NOMO-1 treated with dmso at 0.1 percent for 144 hours (cell line): Measurements from ENCODE around the gene TMIGD2.
"Not testable (repeated sequence)": the region's sequence is repeated elsewhere in the genome, so short reads cannot be mapped to it uniquely, and the experiment has no call there.

ENCODE experiments used
- DNase-seq: peaks from one replicate; lab custom pipeline; 2025; ENCODE audit not compliant: unreplicated experiment; lab: John Stamatoyannopoulos, UW

Gene TMIGD2

DNA sequence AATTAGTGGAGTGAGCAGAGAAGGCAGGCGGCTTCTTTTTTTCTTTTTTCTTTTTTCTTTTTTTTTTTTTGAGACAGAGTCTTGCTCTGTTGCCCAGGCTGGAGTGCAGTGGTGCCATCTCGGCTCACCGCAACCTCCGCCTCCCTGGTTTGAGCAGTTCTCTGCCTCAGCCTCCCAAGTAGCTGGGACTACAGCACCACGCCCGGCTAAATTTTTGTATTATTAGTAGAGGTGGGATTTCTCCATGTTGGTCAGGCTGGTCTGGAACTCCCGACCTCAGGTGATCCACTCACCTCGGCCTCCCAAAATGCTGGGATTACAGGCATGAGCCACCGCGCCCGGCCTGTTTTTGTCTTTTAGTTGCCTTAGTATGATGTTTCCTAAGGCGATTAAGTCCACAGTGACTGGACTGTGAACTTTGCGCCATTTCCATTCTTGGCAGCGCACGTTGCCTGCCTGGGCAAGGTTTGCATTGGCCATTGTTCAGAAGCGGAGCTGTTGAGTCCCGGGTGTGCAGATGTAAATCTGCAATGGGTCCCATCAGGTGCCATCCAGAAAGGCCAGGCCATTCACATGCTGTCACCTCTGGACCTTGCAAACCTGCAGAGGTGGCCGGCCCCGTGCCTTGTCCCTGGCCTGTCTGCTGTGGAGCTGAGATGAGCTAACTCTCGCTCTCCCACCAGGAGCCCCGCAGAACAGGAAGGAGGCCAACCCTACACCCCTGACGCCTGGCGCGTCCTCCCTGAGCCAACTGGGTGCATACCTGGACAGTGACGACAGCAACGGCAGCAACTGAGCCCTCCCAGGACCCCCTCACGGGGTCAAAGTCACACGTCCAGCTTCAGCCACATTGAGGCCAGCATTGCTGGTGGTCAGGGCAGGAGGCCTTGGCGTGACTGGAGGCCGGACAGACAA is 34.0 kb downstream of the TMIGD2 start:
- no peak for DNase-seq

DNA sequence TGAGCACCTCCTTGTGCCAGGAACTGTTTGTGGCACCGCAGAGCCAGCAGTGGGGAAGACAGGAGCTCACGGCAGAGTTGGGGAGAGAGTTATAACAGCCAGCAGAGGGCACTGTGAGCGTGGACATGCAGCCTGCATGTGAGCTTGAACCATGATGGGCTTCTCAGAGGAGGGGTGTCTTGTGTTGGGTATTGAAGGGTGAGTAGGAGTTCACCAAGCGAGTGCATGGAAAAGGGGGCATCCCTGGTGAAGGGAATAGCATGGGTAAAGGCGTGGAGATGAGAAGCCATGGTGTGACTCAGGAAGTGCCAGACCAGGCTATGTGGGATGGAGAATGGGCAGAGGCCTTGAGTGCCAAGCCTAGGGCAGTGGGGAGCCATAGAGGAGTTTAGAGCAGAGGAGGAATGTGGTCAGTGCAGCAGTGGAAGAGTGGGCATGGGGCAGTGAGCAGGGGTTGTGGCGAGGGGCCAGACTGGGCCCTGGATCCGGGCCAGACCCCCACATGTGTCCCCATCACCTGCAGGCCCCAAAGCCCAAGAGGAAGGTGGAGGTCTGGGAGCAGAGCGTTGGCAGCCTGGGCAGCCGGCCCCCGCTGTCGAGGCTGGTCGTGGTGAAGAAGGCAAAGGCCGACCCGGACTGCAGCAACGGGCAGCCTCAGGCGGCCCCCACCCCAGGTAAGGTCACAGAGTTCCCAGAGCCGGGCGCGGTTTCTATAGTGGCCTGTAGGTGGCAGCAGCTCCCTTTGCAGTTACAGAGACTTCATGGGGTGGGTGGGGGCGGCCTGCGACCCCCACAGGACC is 34.9 kb downstream of the TMIGD2 start:
- DNase-seq = peak; percentile 50

DNA sequence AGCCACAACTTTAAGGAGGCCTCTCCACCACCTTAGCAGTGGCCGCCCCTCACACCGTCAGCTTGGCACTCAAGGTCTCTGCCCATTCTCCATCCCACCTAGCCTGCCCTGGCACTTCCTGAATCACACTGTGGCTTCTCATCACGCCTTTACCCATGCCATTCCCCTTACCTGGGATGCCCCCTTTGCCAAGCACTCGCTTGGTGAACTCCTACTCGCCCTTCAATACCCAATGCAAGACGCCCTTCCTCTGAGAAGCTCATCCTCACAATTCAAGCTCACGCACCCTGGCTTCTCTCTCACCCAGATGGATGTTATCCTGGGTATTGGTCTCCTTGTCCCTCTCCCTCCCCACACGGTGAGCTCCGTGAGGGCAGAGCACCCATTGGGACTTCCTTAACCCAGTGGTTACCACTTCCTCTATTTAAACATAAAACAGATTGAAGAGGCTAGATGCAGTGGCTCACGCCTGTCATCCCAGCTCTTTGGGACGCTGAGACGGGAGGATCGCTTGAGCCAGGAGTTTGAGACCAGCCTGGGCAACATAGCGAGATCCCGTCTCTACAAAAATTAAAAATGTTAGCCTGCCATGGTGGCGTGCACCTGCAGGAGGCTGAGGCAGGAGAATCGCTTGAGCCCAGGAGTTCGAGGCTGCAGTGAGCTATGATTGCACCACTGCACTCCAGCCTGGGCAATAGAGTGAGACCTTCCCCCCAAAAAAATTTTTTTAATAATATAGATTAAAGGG is 35.8 kb downstream of the TMIGD2 start:
- DNase-seq = no peak

DNA sequence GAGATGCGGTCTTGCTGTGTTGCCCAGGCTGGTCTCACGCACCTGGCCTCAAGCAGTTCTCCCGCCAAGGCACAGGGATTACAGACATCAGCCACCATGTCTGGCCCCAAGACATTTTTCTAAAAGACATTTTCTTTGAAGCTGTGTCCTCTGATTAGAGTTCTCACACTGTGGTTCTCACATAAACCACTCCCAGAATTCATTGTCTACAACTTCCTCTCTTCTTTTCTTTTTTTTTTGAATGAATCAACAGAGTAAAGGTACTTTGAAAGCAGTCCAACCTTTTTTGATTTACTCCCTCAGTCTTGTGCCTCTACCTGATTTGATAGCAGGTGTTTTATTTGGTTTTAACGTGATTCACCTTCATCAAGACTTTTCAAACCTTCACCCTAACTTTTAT is 37.4 kb downstream of the TMIGD2 start:
- DNase-seq = no peak

DNA sequence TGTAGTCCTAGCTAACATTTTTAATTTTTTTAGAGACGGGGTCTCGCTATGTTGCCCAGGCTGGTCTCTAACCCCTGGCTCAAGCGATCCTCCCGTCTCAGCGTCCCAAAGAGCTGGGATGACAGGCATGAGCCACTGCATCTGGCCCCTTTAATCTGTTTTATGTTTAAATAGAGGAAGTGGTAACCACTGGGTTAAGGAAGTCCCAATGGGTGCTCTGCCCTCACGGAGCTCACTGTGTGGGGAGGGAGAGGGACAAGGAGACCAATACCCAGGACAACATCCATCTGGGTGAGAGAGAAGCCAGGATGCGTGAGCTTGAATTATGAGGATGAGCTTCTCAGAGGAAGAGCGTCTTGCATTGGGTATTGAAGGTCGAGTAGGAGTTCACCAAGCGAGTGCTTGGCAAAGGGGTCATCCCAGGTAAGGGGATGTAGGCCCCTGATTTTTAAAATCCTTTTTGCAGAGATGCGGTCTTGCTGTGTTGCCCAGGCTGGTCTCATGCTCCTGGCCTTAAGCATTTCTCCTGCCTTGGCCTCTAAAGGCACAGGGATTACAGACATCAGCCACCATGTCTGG is 41.5 kb downstream of the TMIGD2 start:
- DNase-seq = peak; percentile 21

DNA sequence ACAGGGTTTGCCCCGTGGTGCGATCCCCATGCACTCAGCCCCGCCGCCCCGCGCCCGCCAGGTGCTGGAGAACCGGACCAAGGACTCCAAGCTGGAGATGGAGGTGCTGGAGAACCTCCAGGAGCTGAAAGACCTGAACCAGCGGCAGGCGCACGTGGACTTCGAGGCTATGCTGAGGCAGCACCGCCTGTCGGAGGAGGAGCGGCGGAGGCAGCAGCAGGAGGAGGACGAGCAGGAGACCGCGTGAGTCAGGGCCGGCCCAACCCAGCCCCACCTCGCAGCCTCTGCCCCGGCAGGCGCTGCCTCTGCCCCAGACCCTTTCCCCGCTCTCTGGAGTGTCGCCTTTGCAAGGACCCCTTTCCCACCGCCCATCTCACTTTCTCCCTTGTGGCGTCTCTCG is 44.0 kb downstream of the TMIGD2 start:
- no peak for DNase-seq

DNA sequence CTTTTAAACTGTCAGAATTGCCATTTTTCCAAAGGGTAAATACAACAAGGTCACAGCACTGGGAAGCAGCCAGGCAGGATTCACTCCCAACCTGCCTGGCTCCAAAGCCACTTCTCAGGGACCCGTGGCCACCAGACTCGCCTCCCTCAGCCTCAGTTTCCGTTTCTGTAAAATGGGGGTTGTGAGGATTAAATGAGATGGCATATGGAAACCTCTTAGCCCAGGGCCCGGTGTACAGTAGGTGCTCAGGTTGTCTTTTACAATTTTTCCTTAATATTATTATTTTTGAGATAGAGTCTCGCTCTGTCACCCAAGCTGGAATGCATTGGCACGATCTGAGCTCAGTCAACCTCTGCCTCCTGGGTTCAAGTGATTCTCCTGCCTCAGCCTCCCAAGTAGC is 45.2 kb downstream of the TMIGD2 start:
- no peak for DNase-seq

DNA sequence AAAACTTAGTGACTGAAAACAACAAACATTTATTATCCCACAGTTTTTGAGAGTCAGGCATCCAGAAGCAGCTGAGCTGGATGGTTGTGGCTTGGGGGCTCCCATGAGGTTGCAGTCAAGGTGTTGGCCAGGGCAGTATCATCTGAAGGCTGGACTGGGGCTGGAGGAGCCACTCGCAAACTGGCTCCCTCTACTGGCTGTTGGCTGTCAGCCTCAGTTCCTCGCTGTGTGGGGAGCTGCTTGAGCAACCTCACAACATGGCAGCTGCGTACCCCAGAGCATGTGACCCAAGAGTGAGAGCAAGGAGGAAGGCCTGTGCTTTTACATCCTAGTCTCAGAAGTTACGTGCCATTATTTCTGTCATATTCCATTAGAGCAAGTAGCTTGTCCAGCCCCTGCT is 45.6 kb downstream of the TMIGD2 start:
- DNase-seq = no peak

DNA sequence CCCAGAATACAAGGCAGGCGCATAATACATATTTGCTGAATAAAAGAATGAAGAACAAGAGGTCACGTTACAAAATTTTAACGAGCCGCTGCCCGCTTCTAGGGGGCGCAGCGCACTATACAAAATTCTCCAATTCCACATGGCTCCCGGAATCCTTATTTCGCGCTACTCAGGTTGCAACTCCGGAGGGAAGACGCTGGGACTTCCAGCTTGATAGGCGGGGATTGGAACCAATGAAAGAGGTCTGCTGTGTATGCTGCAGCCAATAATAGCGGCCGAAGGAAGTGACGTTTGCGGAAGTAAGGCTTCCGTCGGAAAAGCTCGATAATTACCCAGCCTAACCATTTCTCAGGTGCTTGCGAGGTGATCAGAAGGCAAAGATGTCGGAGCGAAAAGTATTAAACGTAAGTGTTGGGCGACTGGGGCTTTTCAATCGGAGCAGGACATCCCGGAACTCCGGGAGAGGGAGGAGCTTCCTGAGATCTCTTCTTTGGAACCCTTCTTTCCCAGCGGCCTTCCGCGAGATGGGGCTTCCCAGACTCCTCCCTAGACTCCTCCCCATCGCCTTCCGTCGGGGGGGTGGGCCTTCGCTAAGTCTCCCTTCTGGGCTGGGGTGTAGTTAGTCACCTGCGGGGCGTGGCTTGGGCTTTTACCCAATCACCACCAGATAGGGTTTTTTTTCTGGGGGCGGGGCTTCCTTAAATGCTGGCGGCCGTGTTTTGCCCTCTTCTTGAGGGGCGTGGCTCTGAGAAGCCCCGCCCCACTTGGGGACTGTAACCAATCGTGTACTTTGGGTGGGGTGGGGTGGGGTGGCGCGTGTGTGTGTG is 55.2 kb downstream of the TMIGD2 start, which contains the start of gene YJU2:
Gene YJU2 (plus strand): TSS at position 314 of the 827 bp plus-strand sequence. CDS start 67 bp downstream, at position 381.
- peak; percentile 99 for DNase-seq

DNA sequence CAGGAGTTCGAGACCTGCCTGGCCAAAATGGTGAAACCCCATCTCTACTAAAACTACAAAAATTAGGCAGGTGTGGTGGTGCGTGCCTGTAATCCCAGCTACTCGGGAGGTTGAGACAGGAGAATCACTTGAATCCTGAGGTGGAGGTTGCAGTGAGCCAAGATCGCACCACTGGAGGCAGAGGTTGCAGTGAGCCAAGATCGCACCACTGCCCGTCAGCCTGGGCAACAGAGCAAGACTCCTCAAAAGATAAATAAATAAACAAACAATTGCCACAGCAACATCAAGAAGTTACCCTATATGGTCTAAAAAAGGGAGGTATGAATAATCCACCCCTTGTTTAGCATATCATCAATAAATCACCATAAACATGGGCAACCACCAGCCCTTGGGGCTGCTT is 56.3 kb downstream of the TMIGD2 start:
- not testable (repeated sequence) for DNase-seq
